DMS 273 treated with DMSO at 0.1 percent for 48 hours (cell line): ENCODE data around the gene SCN10A.

Experiments
- DNase-seq: peaks from one replicate; lab custom pipeline; 2025; lab: John Stamatoyannopoulos, UW

SCN10A gene

DNA sequence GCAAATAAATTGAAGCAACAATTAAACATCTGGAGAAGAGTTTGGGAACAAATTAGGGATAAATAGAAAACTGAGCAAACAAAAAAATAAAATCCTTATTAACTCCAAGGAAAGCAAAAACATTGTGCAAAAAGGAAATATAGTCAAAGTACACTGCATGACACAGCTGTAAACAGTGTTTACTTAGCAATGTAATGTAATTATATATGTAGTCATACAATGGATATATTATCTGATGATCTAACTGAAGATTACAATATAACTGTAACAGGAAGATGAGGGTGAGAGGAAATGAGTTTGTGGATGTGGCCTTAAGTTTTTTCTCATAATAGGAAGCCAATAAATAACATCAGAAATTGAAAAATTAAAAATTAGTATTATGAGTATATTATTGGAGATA is 42.5 kb downstream of the SCN10A start:
- DNase-seq, result no peak

DNA sequence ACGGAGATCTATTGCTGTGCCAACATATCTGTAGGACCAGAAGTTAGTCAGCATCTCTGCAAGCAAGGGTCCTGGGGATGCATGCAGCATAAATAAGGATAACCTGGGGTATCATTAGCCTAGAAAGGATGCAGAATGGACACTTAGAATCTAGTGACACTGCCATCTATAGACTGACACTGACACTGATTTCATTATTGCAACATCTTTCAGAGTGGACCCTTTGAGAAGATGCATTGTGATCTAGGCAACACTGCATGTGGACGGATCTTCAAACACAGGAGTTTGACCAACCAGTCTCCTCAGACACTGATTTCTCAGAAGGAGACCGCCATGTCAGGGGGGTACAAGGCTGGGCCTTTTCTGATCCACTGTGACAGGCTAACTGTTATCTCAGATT is 52.4 kb downstream of the SCN10A start:
- DNase-seq, result no peak

DNA sequence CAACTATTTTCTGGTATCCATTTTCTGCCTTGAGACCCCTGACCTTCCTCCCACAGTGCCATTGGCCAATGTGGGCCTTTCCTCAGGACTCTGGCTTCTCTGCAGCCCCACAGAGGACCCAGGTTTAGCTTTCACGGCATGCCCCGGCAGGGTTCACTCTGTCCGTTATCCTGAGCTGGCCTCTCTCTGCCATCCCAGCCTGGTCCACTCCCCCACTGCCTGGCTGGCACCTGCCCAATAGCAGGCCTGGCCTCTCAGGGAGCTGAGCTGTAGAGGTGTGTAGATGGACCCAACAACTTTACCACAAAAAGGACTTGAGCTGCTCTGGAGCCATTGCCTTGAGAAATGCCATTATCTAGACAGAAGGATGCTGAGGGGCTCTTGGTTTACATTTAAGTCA is 57.5 kb downstream of the SCN10A start:
- no peak for DNase-seq

DNA sequence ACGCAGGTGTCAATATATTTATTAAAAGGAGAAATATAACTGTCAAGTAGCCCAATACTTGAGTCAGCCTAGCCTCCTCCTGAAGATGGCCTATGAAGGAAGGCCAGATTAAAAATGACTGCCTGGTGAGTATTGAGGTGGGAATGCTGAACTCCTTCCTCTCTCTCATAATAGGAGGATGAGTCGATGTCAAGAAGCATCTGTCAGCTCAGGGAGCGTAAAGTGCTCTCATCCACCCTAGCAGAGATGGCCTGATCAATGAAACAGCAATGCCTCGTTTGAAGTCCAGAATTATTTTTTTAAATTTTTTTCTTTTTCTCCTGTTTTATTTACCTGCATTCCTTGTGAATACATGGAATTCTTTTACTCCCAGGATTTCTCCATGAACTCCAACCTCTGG is 58.3 kb downstream of the SCN10A start:
- no peak for DNase-seq

DNA sequence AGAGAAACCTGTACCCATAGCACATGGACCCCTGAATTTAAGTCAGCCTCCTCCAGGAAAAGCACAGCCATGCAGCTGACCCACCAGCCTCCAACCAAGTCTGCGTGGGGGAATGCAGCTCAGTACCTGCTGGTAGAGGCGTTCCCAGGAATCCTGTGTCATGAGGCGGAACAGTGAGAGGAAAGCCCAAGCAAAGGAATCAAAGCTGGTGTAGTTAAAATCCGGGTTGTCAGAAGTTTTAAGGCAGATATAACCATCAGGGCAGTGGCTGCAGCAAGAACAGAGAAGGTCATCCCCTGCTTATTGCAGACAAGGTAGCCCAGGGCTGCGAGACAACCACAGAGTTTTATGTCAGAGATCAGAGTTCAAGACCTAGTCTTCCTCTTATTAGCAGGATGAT is 59.1 kb downstream of the SCN10A start:
- no peak for DNase-seq

DNA sequence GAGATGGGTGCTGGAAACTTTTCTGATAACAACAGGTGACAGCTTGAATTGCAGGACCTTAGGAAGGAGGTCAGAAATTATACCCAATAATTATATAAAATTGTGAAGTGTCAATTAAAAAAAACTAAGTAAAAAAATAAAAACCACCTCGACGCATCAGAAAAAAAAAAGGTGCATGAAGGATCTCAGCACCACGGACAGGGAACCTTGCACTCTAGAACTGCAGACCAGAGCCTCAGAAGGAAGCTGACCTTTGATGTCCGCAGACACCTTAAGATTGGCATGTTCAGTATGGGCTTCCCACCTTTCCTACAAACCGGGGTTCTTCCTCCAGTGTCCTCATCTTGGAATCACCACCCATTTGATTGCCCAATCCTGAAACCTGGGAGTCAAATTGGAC is 60.9 kb downstream of the SCN10A start:
- DNase-seq, result no peak

DNA sequence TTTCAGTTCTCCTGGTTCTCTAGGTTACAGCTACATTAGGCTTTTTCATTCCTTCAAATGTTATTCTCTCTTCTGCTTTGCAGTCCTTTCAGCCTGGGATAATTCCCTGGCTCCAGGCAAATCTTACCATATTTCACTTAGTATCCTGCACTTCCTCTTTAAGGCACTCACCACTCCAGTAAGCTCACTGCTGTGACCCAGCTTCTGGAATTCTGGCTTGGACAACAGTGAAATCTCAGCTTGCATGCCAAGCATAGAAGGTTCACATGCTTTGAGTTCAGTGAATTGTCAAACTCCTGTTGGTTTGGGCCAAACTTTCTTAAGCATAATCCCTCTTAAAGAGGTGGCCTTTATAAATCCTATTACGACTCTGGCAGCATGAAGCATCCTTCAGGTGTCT is 69.4 kb downstream of the SCN10A start:
- no peak for DNase-seq

DNA sequence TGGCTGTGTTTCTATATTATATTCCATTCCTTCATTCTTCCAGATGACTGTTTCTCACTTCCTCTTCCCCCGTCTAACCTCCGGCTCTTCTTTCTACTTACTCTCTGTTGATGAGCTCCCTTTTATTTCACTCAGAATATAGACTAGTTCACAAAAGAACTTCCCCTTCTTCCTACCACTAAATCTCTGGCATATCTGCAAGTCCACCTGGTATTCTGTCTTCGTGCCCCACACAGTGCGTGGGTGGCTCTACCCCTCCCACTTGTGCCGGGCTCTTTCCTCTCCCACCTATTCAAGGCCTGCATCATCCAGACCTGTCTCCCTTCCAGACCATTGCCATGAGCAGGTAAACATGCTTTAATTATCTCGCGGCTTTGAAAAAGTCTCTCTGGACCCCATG is 73.0 kb downstream of the SCN10A start:
- no peak for DNase-seq

DNA sequence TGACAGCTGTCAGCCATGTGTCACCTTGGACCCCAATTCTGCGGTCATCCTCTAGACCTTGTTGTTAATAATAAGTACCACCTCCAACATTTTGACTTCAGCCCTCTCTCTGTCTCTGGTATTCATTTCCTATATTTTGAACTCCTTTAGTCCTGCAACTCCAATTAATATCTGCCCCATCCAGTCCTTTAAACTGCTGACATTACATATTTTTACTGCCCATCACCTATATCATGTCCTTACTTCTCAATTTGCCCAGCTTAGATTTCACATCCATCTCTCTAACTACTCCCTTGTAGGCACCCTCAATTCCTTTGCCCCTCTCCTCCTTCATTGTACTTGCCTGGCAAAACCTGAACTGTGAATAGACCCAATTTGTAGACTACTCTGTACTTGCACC is 73.5 kb downstream of the SCN10A start:
- no peak for DNase-seq

DNA sequence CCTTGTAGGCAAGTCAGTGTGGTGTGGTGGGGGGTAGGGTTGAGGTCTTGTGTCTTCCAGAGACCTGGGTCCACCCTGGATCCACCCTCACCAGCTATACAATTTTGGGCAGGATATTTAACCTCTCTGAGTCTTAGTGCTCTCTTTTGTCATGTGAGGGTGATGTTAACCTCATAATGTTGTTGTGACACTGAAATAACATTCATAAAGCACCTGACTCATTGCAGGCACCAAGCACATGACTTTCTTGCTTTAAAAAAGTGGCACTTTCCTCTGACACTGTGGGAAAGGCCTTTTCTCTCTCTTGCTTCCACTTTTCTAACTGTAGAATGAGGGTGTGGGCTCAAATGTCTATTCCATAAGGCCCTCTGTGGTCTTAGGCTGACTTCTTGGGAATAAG is 75.5 kb downstream of the SCN10A start:
- DNase-seq, result no peak

DNA sequence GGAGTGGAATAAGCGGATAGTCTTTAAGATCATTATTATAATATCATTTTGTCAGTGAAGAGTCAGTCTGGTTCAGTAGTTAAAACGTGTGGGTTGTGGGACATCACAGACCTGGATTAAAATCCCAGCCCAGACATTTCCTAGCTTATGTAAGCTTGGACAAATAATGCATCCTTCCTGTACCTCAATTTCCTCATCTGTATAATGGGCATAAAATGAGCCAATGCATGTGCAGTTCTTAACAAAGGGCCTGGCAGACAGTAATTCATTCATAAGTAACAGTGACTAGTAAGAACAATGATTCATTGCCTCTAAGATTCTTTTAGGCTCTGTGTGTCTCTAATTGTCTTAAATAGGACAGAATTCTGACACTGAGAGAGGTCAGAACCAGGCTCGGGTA is 76.1 kb downstream of the SCN10A start:
- DNase-seq, result no peak

DNA sequence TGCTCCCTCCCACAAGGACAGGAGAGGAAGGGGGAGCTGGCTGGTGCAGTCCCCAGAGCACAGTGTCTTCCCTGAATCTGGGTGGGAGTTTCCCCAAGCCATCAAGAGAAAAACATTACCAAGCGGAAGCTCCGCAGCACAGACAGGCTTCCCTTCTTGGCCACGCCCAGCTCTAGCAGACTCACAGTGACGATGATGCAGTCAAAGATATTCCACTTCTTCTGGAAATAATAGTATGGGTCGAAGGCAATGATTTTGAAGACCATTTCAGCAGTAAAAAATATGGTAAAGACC is 76.7 kb downstream of the SCN10A start:
- DNase-seq, result no peak

DNA sequence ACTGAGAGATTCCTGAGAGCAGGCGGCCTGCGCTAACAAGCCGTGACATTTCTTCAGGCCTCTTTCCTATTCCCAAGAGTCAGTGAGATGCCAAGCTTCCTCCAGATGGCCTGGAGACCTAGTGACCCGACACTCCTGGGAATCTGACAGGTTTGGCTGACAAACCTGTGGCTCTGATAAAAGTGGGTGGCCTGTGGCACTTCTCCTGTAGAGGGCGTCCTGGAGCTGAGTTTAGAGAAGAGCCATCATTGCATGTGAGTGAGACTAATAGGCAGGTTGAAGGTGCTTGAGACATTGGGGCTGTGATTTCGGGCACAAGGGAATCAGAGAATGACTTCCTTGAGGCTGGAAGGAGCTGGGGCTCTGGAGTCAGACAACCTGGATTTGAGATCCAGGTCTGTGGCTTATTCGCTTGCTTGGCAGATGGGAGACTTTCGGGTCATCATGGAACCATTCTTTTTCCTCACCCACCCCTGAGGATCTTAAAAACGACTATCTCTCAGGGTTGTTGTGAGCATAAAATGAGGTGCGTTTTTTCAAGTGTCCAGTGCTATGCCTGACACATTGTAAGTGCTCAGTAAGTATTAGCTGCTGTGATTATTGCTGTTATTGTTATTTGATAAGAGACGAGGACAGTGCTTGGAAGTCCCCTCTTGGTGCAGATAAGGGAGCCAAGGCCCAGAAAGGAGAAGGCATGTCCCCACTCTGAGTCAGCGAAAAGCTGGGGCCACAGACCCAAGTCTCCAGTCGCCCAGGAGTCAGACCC is 77.2 kb downstream of the SCN10A start:
- no peak for DNase-seq

DNA sequence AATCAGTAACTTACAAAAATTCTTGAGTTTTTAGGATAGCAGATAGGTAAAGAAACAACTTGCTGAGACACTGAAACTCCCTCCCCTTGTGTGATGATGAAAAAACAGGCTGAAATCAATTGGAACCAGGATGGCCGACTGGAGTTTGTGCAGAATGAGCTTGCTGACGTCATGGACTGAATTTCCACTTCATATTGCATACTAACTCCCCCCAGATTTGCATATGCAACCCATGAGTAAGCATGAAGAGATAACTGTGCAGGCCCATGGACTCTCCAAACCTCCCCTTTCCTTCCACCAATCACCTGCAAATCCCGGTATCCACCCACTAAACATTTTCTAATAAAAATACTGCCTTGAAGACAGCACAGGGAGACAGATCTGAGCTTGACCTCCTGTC is 84.5 kb downstream of the SCN10A start:
- no peak for DNase-seq

DNA sequence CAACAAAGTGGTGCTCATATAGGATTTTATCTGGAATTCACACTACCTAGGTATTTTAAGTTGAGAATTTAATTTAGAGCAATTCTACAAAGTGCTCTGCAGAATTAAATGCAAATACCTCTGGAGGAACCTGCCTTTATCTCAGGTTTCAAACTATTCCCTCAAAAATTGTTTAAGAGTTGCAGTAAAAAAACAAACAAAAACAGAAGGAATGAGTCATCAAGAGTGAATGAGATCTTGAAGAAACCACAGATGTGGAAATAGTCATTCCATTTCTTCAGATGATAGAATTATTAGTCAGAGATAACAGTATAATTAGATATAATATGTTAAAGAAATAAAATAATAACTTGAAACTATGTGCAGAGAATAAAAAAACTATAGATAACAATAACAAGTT is 85.7 kb downstream of the SCN10A start:
- no peak for DNase-seq

DNA sequence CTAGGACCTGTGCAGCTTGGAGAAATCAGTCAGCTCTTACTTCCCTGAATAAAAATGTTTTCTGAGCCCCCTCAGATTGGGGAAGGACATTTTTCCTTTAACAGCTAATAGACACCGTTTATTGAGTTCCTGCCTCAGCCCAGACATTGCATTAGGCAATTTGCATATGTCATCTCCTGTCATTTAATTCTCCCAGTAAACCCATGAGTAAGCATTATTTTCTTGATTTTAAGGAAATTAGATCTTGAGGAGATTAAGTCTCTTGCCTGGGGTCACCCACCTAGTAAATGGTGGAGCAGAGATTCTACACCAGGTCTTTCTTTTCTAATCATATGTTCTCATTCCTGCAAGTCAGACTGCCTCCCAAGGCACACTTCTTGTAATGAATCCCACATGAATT is 88.0 kb downstream of the SCN10A start:
- no peak for DNase-seq

DNA sequence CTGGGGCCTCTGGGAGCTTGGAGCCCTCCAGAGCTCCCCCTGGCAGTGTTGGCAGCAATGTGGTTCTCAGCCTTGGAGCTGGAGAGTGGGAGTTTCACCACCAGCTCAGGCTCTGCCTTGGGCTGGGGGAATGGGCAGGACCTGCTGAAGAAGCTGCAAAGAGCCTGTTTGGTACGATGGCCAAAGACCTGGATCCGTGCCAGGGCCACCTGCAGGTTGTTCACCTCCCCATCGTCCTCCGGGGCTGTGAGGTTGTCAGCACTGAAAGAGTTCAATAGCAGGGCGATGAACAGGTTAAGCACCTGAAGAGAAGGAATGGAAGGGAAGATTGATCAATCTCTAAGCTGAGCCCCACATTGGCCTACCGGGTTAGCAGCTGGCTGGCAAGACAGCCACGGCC is 89.3 kb downstream of the SCN10A start:
- DNase-seq, result no peak

DNA sequence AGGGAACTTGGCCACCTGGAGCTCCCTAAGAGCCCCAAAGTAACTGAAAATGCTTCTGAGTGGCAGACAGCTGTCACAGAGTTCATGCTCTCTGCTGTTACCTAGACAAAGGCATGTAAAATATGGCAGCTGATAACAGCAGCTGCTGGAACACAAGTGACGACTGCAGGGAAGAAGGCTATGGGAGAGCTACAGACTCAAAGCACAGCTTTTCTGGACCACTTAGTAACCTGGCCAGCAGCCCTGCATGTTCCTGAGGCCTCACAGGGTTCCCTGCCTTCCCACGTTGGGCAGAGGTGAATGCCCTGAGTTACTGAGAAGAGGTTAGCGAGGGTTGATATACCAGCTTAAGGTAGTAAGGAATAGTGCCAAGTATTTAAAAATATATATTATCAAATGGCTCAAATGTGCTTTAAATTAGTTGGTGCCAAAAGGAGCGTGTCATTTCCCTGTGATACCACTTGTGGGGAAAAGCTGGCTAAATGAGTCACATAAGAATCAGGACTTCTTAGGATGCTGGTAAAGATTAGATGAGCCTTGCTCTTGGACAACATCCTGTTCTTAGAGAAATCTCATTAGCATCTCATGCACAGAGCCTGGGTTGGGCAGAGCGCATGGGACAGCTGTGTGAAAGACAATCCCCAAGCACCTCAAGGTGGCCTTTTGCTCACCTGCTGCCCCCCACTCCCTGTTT is 90.1 kb downstream of the SCN10A start:
- no peak for DNase-seq

DNA sequence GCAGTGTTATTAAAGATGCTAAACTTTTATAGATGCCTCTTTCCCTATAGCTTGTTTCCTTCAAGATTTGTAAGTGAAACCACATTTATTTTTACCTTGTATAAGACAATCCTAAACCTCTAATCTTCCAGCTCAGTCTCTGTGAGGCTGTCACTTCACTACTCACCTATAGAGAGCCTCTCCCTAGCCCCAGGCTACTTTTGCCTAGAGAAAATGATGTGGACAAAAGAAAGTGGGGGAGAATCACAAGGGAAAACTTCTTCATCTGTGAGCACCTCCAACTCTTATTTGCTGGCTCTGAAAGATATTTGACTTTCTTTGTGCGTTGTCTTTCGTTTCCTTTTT is 91.7 kb downstream of the SCN10A start:
- no peak for DNase-seq

DNA sequence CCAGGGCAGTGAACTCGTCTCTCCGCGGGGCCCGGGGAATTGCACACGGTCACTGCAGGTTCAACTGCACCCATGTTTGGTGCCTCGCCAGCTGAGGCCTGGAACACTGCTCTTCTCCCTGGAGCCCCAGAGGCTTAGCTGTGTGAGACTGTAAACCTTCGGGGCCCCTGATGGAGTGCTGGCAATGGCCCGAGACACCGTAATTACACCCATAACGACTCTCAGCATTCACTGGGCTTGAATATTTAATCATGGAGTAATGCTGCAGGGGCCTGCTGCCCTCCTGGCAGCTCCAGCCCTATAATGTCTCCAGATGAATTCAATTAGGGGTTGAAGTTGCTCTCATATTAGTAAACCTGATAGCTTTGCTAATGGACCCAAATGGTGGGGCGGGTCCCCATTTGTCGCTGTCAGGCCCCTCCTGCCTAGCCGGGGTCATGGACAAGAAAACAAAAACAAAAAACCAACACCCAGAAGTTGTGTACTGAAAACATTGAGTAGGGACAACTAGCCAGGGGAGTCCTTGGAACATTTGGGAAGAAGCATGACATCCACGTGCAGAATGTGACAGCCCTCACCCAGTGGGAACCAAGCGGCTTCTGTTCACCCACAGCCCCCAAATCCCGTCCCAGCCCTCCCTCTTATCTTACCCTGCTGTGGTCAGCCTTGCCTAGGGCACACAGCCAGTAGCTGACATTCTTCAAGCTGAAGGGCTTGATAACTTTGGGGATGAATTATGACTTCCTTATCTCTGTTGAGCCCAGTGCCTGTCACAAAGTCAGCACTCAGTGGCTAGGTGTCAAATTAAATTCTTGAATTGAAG is 92.2 kb downstream of the SCN10A start:
- DNase-seq, result no peak

DNA sequence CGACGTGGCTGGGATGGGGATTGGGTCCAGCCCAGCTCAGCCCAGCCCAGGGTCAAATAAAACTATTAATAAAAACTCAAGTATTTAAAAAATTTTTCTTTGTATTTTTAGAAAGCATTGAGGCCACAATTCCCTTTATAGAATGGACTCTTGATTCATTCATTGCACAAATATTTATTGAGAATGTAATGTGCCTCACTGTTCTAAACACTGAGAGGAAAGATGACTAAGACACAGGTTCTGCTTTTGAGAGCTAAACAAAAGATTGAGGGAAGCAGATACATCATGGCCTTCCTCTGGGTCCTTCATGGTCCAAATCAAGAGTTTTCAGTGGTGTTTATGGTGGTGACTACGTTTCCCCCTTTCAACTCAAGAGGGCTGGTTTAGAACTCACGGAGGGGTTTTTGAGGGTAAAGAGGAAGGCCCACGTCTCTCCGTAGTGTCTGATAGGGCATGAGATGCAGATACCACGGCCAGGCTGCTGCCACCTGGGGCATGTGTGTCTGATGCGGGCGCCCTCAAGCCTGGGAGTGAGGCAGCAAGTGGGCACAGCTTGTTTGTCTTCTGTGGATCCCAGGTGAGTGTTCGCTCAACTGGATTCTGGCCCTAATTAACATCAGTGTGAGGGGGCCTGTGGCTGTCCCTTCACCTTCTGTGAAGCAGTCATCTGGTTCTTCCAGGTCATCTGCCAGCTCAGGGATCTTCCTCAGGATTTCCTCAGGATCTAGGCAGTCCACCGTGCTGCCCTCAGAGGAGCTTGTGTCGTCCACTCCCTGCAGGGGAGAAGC is 93.0 kb downstream of the SCN10A start:
- DNase-seq, result no peak

DNA sequence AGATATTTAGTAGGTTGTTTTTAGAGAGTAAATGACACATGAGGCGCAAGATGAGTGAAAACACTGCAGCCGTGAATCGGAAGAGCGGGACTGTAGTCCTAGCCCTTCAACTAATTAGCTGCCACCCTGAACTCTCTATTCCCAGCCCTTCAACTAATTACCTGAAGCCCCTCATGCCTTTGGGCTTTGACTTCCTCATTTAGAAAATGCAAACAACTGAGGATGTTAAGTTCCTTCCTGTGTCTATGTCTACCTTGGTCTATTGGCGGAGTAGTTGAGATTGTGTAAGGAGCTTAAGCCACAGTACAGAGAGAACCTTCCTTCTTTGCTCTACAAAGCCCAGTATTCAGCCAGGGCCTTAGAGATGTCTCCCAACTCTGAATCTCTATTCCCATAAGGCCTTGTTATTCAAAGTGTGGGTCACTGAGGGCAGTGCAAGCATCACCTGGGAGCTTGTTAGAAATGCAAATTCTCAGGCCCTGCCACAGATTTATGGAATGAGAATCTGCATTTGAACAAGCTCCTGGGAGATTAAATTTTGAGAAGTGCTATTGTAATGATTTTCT is 94.7 kb downstream of the SCN10A start:
- no peak for DNase-seq
